AG04450 (cell line): Measurements from ENCODE around the gene SLIT1. TPM values are rescaled to one million over a fixed set of nuclear protein-coding genes. Genes with fewer than 3 reads are reported as not detected.

ENCODE experiments used
- CTCF ChIA-PET: fragments of 300-600, 350-600 bp; formaldehyde crosslinking; extraction: SDS; loops from one replicate; lab custom pipeline; 2022; ENCODE audit warnings: antibody characterized with exemption, inconsistent platforms; lab: Charles Lee
- POLR2A ChIA-PET: fragments of 350-600 bp; formaldehyde crosslinking; extraction: SDS; loops from one replicate; lab custom pipeline; 2021; ENCODE audit warnings: antibody characterized with exemption, inconsistent platforms; lab: Yijun Ruan, JAX
- DNase-seq: peaks from one replicate; pipeline ENCODE4 v3.0.0-alpha.2; 2011; ENCODE audit warnings: low read depth, low spot score
- H3K27ac ChIP-seq: one replicate; pipeline ENCODE4 v1.5.1; 2012; ENCODE audit warnings: low read depth, low read length, control low read depth
- H3K27me3 ChIP-seq: one replicate; pipeline ENCODE4 v1.6.0; 2012; ENCODE audit warnings: low read length; ENCODE audit not compliant: control insufficient read depth, insufficient read depth
- H3K4me3 ChIP-seq: 2 replicates; pipeline ENCODE4 v1.5.1; 2011; ENCODE audit warnings: mild to moderate bottlenecking, low read depth, low read length, control low read depth
- H3K9me3 ChIP-seq: 2 replicates; pipeline ENCODE4 v1.5.1; 2012; ENCODE audit warnings: low read length; ENCODE audit not compliant: control insufficient read depth, insufficient read depth
- polyA plus RNA-seq: library from polyadenylated mRNA; depleted of rRNA; stranded (reverse); fragments of >200 nt; gene quantifications from 2 replicates; pipeline ENCODE4 v1.2.3, GENCODE V29; 2011
- TF ChIP-seq, protein P1 (sequence below): IDR thresholded peaks from 2 replicates; pipeline ENCODE4 v1.5.1; 2011; ENCODE audit warnings: low read depth, low read length, control low read depth, inconsistent platforms

Gene SLIT1
- polyA plus RNA-seq, 1 experiment: 0.01 TPM

- CTCF ChIA-PET: no interaction called here
- peaks cover 19% of the 10 kb centered on the region for H3K27me3 ChIP-seq
- DNase-seq: no peak
- H3K9me3 ChIP-seq: no peaks in the 10 kb centered on the region; the same call in 1 of the 2 replicates
- no peak overlapping the region for H3K4me3 ChIP-seq
- TF ChIP-seq, protein P1, sequence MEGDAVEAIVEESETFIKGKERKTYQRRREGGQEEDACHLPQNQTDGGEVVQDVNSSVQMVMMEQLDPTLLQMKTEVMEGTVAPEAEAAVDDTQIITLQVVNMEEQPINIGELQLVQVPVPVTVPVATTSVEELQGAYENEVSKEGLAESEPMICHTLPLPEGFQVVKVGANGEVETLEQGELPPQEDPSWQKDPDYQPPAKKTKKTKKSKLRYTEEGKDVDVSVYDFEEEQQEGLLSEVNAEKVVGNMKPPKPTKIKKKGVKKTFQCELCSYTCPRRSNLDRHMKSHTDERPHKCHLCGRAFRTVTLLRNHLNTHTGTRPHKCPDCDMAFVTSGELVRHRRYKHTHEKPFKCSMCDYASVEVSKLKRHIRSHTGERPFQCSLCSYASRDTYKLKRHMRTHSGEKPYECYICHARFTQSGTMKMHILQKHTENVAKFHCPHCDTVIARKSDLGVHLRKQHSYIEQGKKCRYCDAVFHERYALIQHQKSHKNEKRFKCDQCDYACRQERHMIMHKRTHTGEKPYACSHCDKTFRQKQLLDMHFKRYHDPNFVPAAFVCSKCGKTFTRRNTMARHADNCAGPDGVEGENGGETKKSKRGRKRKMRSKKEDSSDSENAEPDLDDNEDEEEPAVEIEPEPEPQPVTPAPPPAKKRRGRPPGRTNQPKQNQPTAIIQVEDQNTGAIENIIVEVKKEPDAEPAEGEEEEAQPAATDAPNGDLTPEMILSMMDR: no peak
- H3K27ac ChIP-seq: no peak overlapping the region
- POLR2A ChIA-PET: no interaction called here
These were observed 142.2 kb downstream of the SLIT1 start for GRCh38 chr10:97043563-97043855.

DNA sequence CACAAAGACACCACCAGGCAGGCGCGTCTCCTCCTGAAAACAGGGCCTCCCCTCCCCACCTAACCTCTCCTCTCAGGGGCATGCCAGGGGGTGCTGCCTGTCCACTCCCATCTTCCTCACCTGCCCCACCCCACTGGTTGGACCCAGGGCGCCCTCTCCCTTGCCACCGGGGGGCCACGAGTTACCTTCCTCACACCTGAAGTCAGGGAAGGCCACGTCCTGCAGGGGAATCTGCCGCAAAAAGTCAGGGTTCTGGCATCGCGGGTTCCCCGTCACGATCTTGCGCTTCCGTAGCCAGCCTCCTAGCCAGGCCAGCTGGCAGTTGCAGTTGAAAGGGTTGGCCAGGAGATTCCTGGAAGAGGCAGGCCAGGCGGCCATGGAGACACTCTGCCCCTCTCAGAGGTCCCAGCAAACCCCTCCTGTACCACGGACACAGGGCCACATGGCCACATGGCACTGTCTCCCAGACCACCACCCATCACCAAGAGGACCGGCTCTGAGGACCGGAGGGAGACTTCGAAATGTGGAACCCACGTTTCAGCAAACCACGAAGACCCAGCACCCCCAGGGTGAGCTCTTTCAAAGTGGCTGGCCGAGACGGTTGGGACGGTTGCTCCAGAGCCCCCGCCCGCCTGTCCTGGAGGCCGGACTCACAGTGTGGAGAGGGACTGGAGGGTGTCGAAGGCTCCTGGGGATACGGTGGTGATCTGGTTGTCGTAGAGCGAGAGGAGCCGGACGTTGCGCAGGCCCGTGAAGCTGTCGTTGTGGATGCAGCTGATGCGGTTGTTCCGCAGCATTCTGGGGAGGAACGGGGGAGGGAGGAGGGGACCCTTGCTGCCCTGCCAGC lies 142.8 kb downstream of the SLIT1 start:
- peaks cover 17% of the 10 kb centered on the region for H3K27me3 ChIP-seq
- DNase-seq: no peak
- TF ChIP-seq, protein P1: no peak
- CTCF ChIA-PET: no interaction called here
- POLR2A ChIA-PET: no interaction called here
- no peak overlapping the region for H3K27ac ChIP-seq
- no peak overlapping the region for H3K4me3 ChIP-seq
- no peaks in the 10 kb centered on the region; the same call in 1 of the 2 replicates for H3K9me3 ChIP-seq

GRCh38 chr10:97042081-97042480 lies 143.7 kb downstream of the SLIT1 start:
- peaks cover 15% of the 10 kb centered on the region for H3K27me3 ChIP-seq
- POLR2A ChIA-PET: no interaction called here
- TF ChIP-seq, protein P1: no peak
- CTCF ChIA-PET: interaction anchor here (1.1 kb wide), 1 partner anchor 31 kb away, joined by 3 read pairs; no protein-coding TSS in a partner anchor
- H3K27ac ChIP-seq: no peak overlapping the region
- no peaks in the 10 kb centered on the region; the same call in 1 of the 2 replicates for H3K9me3 ChIP-seq
- H3K4me3 ChIP-seq: no peak overlapping the region
- DNase-seq: no peak

- DNase-seq: no peak
- Histone ChIP-seq H3K9me3 (no peaks in the 10 kb centered on the region; the same call in 1 of the 2 replicates), H3K27ac (no peak overlapping the region), H3K27me3 (peaks cover 13% of the 10 kb centered on the region), H3K4me3 (no peak overlapping the region)
- ChIA-PET CTCF (interaction anchor here (1.9 kb wide), 1 partner anchor 32 kb away, joined by 9 read pairs; no protein-coding TSS in a partner anchor), POLR2A (no interaction called here)
- TF ChIP-seq, protein P1: no peak
These were observed 145.1 kb downstream of the SLIT1 start for GRCh38 chr10:97040706-97041105.

DNA sequence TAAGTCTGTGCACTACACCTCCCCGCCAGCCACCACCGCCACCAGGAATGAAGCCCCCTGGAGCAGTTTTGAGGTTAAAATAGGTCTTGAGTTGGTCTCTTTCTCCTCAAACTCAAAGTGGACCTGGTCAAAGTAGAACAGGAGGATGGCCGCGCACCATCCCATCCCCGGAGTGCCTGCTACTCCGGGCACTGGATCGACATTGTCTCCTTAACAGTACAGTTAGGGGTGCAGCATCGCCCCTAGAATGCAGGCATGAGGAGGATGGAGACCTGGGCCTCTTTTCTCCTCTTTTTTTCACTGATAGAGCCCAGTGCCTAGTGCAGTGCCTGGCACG lies 145.5 kb downstream of the SLIT1 start:
- peaks cover 18% of the 10 kb centered on the region for H3K27me3 ChIP-seq
- H3K4me3 ChIP-seq: no peak overlapping the region
- no peak overlapping the region for H3K27ac ChIP-seq
- H3K9me3 ChIP-seq: no peaks in the 10 kb centered on the region; the same call in 1 of the 2 replicates
- CTCF ChIA-PET: interaction anchor here (1.9 to 4.4 kb wide), 2 partner anchors 33 to 195 kb away, joined by 9 to 32 read pairs; no protein-coding TSS in a partner anchor
- TF ChIP-seq, protein P1: no peak
- POLR2A ChIA-PET: no interaction called here
- no peak for DNase-seq
